Subcutaneous abdominal adipose tissue (tissue), 5 donors: ENCODE measurements around the gene ZNF511.
"Not testable (repeated sequence)": the region's sequence is repeated elsewhere in the genome, so short reads cannot be mapped to it uniquely, and the experiment has no call there.

Experiments
- H3K27ac ChIP-seq: one replicate; pipeline ENCODE4 v1.7.0; 2013; ENCODE audit warnings: low read depth, mild to moderate bottlenecking, inconsistent platforms, low read length, moderate library complexity
- H3K27me3 ChIP-seq, 5 donors: one replicate each; pipeline ENCODE4 v1.7.0; 2013; ENCODE audit warnings: low read length in 5 of 5, inconsistent platforms in 1 of 5; ENCODE audit not compliant: control insufficient read depth in 5 of 5, insufficient read depth in 4 of 5
- H3K36me3 ChIP-seq, 5 donors: one replicate each; pipeline ENCODE4 v1.7.0; 2013; ENCODE audit warnings: low read length in 5 of 5; ENCODE audit not compliant: control insufficient read depth in 5 of 5, insufficient read depth in 5 of 5
- H3K4me1 ChIP-seq, 5 donors: one replicate each; pipeline ENCODE4 v1.7.0; 2013; ENCODE audit warnings: low read length in 5 of 5, mild to moderate bottlenecking in 3 of 5, moderate library complexity in 1 of 5; ENCODE audit not compliant: control insufficient read depth in 5 of 5, insufficient read depth in 5 of 5
- H3K4me3 ChIP-seq, 5 donors: one replicate each; pipeline ENCODE4 v1.7.0; 2013; ENCODE audit warnings: low read length in 5 of 5, low read depth in 1 of 5
- H3K9ac ChIP-seq, 5 donors: one replicate each; pipeline ENCODE4 v1.7.0; 2013; ENCODE audit warnings: low read length in 5 of 5, mild to moderate bottlenecking in 4 of 5, moderate library complexity in 3 of 5
- H3K9me3 ChIP-seq, 5 donors: one replicate each; pipeline ENCODE4 v1.7.0; 2013; ENCODE audit warnings: low read length in 5 of 5; ENCODE audit not compliant: control insufficient read depth in 5 of 5
- donor health status: healthy.
- donor health status: healthy.
- donor health status: healthy.
- donor health status: healthy.
- donor health status: healthy.

Gene ZNF511, protein sequence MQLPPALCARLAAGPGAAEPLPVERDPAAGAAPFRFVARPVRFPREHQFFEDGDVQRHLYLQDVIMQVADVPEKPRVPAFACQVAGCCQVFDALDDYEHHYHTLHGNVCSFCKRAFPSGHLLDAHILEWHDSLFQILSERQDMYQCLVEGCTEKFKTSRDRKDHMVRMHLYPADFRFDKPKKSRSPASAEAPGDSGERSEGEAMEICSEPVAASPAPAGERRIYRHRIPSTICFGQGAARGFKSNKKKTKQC

DNA sequence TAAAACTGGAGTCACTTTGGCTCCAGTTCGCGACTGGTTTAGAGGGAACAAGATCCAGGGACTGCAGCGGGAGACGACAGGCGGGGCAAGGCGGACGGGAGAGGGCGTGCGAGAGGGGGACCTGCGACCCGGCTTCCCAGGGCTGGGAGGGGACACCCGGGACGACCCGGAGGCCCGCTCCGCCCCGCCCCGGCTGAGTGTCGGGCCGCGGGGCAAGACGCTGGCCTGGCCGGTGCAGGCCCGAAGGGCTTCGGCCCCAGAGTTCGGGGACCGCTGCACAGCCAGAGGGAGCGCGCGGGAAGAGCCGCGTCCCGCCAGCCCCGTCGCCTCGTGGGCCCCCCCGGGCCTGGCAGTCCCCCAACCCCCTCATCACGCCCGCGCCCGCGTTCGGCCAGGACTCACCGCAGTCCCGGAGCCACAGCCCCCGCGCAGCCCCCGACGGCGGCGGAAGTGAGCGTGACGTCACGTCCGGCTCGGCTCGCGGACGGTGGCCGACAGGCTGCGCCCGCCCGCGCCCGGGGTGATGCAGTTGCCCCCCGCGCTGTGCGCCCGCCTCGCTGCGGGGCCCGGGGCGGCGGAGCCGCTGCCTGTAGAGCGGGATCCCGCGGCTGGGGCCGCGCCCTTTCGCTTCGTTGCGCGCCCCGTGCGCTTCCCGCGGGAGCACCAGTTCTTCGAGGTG, at the start of gene ZNF511, which contains the start of gene TUBGCP2:
TSS of gene ZNF511 (plus strand) at position 494 of the 679 bp plus-strand sequence. CDS start at position 524, 30 bp downstream.
TSS of gene TUBGCP2 (minus strand) at position 452 of the 679 bp plus-strand sequence. CDS start 5,931 bp downstream, outside the sequence.
- peaks cover 0 to 32% (median 30%) of the 10 kb centered on the region in 5 donors for H3K36me3 ChIP-seq
- no peaks in the 10 kb centered on the region for H3K9me3 ChIP-seq
- peak within 1 kb of the TSS; percentile 73 to 98 (median 95) for H3K9ac ChIP-seq
- H3K4me1 ChIP-seq = peaks cover 5 to 33% (median 27%) of the 10 kb centered on the region in 5 donors
- no peaks in the 10 kb centered on the region for H3K27me3 ChIP-seq
- peak within 1 kb of the TSS; percentile 77 for H3K27ac ChIP-seq
- peak within 1 kb of the TSS; percentile 70 to 93 (median 86) for H3K4me3 ChIP-seq

DNA sequence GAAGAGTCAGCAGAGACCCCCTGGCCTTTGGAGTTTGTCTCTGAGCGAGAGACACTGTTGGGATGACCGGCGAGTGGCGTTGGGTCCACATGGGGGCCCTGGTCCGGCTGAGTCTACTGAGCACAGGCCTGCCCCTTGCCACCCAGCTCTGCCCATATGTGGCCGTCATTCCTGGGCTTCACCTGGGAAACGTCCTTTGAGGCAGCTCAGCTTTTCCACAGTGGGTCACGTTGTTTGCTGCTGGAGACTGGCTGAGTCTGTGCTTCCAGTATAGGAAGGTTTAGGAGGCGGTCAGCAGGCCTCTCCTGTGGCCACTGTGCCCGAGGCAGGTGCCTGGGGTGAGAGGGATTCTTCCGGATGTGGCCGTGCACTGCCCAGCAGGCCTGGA, 49.1 kb upstream of the ZNF511 start:
- H3K9ac ChIP-seq = no peak overlapping the region
- no peaks in the 10 kb centered on the region for H3K36me3 ChIP-seq
- peaks cover 0 to 3% (median 2%) of the 10 kb centered on the region in 5 donors for H3K27me3 ChIP-seq
- H3K4me3 ChIP-seq = no peak overlapping the region
- peak overlapping the region; percentile 12 for H3K27ac ChIP-seq
- peaks cover 6 to 62% (median 56%) of the 10 kb centered on the region in 5 donors for H3K4me1 ChIP-seq
- H3K9me3 ChIP-seq = no peaks in the 10 kb centered on the region

DNA sequence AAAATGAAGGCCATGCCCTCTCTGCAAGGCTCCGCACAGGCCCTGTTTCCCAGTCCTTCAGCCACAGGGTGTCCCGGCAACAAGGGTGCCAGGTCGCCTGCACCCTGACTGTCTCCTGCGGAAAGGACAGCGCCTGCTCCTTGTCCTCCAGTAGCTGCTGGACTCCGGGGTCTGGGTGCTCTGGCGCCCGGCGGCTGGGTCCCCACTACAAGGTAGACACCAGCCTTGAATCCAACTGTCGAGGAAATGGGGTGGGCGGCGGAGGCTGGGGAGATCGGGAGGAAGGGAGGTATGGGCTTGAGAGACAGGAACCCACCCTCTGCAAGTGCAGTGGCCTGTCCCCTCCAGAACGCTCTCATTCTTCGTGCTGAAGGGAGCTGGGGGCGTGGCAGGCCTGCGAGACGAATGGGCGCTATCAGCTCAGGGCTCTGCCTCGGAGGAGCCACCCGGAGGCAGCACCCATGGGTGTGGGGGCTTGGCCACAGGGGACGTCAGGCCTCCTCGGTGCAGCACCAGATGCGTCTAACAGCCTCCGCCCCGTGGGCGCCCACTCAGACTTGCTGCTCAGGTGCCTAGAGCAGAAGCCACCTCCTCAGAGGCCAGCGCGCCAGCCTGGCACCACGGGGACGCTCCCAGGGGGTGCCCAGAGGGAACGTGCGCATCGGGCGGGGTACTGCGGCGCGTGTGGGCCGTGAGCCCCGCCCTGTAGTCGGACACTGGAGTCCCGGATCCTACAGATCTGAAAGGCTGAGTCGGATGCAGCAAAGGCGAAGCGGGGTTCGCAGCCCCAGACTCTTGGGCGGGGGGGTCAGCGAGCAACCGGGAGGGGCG, 47.6 kb upstream of the ZNF511 start:
- Histone ChIP-seq H3K9me3 (no peaks in the 10 kb centered on the region), H3K4me3 (peak overlapping the region in 4 of 5 donors; percentile 58 to 74 (median 62)), H3K4me1 (peaks cover 6 to 74% (median 65%) of the 10 kb centered on the region in 5 donors), H3K27ac (peak overlapping the region; percentile 37), H3K9ac (peak overlapping the region in 4 of 5 donors; percentile 16 to 77 (median 62)), H3K36me3 (no peaks in the 10 kb centered on the region), H3K27me3 (no peaks in the 10 kb centered on the region)

DNA sequence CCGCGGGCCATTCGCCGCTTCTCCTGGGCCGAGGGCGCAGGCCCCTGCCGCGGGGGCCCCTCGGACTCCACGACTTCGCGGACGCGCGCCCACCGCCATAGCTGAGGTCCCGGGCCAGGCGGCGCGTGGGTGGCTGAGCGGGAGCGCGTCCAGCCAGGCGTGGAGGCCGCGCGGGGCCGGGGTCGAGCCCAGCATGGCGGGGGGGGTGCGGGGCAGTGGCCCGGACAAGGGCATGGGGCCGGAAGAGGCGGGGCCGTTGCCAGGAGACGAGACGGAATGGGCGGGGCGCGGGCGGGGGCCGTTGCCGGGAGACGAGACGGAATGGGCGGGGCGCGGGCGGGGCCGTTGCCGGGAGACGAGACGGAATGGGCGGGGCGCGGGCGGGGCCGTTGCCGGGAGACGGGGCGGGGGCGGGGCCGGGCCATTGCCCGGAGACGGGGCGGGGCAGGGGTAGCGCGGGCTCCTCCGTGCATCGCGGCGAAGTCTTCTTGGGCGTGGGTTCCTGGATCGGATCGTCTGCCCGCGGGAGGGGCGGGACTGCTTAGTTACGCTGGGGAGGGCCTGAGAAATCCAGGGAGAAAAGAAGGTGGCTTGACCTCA, 46.9 kb upstream of the ZNF511 start:
- Histone ChIP-seq H3K9ac (peak overlapping the region in 4 of 5 donors; percentile 16 to 77 (median 51)), H3K27me3 (no peaks in the 10 kb centered on the region), H3K9me3 (no peaks in the 10 kb centered on the region), H3K4me1 (peaks cover 6 to 80% (median 69%) of the 10 kb centered on the region in 5 donors), H3K4me3 (peak overlapping the region; percentile 53 to 74 (median 61)), H3K27ac (peak overlapping the region; percentile 37), H3K36me3 (no peaks in the 10 kb centered on the region)

DNA sequence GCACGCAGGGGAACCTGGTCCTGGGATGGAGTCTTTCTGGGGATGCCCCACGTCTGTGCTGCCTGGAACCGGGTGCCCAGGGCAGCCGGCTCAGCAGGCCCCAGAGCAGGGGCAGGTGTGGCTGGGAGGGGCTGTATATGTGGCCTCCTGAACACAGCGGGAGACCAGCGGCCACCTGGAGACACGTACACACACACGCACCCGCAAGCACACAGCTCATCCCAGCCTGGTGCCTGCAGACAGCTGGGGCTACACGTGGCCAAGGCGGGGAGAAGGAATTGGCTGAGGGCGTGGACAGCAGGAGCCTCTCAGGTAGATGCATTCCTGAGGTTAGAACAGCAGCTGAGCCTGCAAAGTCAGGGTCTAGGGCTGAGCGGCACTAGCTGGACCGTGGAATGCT, 46.0 kb upstream of the ZNF511 start:
- no peak overlapping the region for H3K27ac ChIP-seq
- peak overlapping the region in 2 of 5 donors; percentile 54 to 57 for H3K4me3 ChIP-seq
- no peaks in the 10 kb centered on the region for H3K9me3 ChIP-seq
- H3K36me3 ChIP-seq = no peaks in the 10 kb centered on the region
- peak overlapping the region in 1 of 5 donors; percentile 30 for H3K9ac ChIP-seq
- no peaks in the 10 kb centered on the region for H3K27me3 ChIP-seq
- H3K4me1 ChIP-seq = peaks cover 6 to 72% (median 63%) of the 10 kb centered on the region in 5 donors

DNA sequence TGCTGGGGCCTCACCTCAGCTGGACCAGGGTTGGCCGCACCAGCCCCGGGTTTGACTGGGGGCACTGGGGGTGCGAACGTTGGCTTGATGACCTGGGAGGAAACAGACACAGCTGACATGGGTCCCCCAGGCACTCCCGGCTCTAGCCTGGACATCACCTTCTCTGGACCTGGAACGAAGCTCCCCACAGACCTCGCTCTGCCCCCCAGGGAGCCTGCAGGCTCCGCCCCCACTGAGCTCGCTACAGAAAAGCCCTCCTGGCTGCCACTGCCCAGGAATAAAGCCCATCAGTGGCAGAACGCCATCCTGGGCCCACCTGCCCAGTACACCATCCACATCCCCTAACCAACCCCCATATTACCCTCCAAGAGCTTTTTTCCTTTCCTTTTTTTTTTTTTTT, 45.0 kb upstream of the ZNF511 start:
- Histone ChIP-seq H3K9me3 (no peaks in the 10 kb centered on the region), H3K27ac (no peak overlapping the region), H3K36me3 (no peaks in the 10 kb centered on the region), H3K9ac (no peak overlapping the region), H3K27me3 (no peaks in the 10 kb centered on the region), H3K4me3 (no peak overlapping the region), H3K4me1 (peaks cover 6 to 63% (median 53%) of the 10 kb centered on the region in 5 donors)

DNA sequence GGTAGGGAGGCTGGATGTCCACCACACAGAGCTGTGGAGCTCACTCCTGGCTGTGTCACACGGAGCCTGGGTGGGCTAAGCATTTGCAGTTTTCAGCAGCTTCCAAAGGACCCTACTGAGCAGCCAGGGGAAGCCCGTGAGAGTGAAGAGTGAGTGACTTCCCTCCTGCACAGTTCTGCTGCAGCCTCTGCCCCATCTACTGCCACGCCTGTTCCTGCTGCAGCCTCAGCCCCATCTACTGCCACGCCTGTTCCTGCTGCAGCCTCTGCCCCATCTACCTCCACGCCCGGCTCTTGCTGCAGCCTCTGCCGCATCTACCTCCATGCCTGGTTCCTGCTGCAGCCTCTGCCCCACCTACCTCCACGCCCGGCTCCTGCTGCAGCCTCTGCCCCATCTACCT, 44.3 kb upstream of the ZNF511 start:
- no peak overlapping the region for H3K9ac ChIP-seq
- peaks cover 4 to 55% (median 45%) of the 10 kb centered on the region in 5 donors for H3K4me1 ChIP-seq
- H3K4me3 ChIP-seq = no peak overlapping the region
- H3K27ac ChIP-seq = no peak overlapping the region
- no peaks in the 10 kb centered on the region for H3K36me3 ChIP-seq
- H3K27me3 ChIP-seq = no peaks in the 10 kb centered on the region
- H3K9me3 ChIP-seq = no peaks in the 10 kb centered on the region

DNA sequence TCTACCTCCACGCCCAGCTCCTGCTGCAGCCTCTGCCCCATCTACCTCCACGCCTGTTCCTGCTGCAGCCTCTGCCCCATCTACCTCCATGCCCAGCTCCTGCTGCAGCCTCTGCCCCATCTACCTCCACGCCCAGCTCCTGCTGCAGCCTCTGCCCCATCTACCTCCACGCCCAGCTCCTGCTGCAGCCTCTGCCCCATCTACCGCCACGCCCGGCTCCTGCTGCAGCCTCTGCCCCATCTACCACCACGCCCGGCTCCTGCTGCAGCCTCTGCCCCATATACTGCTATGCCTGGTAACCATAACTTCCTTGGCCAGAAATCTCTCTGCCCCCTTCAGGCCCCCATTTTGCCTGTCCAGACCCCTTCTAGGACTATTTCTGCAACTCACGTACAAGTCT, 43.7 kb upstream of the ZNF511 start:
- H3K27me3 ChIP-seq, H3K27ac ChIP-seq, H3K9me3 ChIP-seq, H3K36me3 ChIP-seq, H3K9ac ChIP-seq, H3K4me3 ChIP-seq: not testable (repeated sequence)
- peaks cover 3 to 49% (median 39%) of the 10 kb centered on the region in 5 donors for H3K4me1 ChIP-seq

DNA sequence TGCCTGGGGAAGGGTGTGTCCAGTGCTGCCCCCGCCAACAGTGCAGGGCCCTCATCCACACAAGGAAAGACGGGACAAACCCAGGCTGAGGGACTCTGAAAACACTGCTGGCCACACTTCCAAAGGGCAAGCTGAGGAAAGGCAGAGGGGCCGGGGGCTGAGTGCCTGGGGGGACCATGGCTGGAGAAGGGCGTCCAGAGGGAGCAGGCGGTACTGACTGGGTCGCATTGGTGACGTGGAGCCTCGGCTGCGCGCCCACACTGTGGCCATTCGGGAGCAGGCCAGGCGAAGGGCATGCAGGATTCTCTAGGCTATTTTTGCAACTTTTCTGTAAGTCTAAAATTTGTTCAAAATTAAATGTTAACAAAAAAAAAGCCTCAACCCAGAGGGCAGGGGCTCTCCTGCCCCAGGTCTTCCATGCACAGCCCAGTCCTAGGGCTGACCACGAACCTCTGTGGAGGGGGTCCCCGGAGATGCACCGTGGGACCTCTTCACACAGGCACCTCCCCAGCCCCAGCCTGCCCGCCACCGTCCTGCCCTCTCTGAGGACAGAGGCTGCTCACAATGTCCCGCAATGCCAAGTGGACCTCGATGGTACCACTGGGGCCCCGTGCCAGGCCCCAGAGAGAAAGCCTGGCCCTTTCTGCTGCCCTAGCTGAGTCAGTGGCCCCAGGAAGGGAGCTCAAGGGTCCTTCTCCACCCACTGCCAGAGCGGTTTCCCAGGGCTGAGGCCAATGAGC, 42.5 kb upstream of the ZNF511 start:
- H3K9ac ChIP-seq = no peak overlapping the region
- H3K27ac ChIP-seq = no peak overlapping the region
- H3K4me1 ChIP-seq = peaks cover 3 to 37% (median 28%) of the 10 kb centered on the region in 5 donors
- H3K9me3 ChIP-seq = no peaks in the 10 kb centered on the region
- no peaks in the 10 kb centered on the region for H3K27me3 ChIP-seq
- H3K4me3 ChIP-seq = peak overlapping the region in 2 of 5 donors; percentile 30 to 50
- peaks cover 0 to 8% (median 3%) of the 10 kb centered on the region in 5 donors for H3K36me3 ChIP-seq
